NCI-H345 treated with DMSO at 0.1 percent for 48 hours (cell line): ENCODE results near the gene PITRM1.

Source experiments
- DNase-seq: peaks from one replicate; lab custom pipeline; 2025; ENCODE audit not compliant: unreplicated experiment; lab: John Stamatoyannopoulos, UW

Gene PITRM1

DNA sequence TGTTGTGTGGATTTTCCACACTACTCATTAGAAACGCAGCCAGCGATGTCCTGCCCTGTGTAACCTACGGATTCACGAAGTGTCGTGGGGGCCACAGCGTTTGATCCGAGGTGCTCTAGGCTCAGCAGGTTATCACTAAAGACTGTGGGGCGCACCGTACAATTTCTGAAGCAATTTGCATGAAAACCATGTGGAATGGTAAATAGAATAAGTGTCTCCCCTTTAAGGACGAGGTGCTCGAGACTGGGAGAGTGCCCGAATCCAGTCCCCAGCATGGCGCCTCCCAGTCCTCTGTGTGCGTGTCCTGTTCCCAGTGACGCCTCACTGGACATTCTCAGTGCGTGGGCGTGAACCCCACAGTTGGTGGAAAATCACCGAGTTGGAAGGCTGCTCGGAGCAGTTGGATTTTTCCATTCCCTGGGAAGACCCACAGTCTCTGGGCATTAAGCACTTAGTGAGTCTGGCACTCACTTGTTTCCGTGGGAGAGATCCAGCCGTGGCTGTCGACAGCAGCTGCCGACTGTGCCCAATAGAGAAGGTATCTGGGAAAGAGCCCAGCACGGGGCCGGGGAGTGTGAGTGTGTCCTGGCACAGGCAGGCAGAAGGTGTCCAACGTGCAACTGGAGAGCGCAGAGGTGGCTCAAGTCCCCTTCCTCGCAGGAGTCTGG is 68.2 kb downstream of the PITRM1 start:
- no peak for DNase-seq

DNA sequence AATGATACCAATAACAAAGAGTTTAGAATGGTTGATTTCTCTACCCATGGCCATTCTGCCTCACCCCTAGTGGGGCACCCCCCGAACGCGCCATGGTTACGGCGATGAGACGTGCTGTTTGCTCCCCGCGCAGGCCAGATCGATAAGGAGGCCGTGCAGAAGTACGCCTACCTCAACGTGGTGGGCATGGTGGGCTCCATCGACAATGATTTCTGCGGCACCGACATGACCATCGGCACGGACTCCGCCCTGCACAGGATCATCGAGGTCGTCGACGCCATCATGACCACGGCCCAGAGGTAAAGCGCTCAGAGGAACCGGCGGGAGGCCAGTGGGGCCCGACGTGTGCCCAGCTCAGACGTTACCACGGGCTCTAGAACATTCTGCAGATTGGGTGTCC is 68.9 kb downstream of the PITRM1 start:
- no peak for DNase-seq

DNA sequence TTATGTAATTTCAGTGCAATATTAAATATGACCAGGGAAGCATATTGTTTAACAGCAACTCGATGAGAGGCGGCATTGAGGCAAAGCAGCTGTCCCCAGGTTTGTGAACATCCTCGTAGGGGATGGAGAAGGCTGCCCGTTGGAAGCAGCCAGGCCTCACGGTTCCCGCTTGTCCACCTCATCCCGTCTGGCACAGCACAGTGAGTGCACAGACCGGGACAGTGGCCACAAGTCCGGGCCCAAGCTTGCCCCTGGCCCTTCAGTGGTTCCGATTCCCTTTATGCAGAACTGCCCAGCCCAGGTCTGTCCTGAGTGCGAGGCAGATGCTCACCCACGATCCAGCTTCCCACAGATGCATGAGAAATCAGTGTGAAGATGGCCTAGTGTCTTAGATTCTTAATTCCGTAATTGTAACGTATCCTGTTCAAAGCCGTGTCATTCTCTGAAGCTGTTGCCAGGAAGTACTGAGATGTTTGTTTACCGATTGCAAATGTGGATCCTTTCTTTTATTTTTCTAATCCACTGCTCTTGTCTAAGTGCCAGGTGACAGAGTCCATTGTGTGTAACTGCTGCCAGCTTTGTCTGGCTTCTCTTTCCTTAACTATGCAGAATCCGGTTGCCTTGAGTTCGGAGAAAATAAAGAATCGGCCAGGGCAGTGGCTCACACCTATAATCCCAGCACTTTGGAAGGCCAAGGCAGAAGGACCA is 69.7 kb downstream of the PITRM1 start:
- DNase-seq, result peak; percentile 50

DNA sequence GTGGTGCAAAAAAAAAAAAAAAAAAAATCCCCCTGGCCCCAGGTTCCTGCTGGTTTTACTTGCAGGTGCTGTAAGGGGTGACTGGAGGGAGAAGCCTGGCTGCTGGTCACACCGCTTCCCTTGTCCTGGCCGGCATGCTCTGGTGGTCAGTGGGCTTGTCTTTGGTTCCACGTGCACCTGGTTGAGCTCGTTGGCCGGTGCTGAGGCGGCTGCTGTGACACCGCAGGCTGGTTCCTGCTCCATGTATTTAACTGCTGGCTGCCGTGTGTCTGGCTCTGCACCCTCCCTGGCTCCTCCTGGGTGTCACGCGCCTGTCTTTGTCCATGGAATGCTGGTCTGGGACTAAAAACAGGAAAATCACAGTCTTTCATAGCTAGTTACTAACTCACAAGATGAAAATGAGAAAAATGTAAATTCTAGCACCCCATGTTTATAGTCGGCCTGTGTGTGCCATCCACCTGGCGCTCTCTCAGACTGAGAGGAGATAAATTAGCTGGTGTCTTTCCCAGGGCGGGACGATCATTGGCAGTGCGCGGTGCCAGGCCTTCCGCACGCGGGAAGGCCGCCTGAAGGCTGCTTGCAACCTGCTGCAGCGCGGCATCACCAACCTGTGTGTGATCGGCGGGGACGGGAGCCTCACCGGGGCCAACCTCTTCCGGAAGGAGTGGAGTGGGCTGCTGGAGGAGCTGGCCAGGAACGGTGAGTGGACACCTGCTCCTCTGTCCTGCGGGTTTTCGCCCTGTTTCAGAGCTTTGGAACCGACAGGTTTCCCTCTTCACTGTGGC is 71.5 kb downstream of the PITRM1 start:
- no peak for DNase-seq

DNA sequence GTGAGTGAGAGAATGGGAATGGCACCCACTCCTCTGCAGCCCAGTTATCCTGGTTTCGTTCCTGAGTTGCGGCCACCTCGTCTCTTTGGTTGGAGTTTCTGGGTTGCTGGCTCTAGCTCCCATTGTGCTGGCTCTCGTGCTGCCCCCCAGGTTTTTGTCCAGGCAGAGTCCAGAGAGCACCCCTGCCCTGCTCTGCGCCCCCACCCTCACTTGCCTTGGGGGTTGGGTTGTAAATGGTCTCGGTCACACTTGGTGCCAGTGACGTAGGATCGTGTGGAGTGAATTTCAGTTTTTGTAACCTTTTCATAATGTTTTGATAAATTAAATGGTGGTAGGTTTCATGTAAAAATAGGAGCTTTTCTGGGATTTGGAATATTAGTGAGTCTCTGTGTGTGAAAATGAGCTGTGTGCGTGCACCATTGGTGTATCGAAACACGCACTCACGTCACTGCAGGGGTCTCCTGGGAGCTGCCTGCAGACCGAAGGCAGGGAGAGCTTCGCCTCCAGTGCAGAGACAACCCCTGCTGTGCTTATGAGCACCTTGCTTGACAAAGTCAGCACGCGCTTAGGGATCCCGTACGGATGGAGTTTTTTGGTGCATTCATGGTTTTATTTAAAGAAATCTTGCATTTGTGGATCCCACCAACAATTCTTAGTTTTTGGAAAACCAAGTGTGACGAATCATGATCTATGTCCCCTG is 72.3 kb downstream of the PITRM1 start:
- no peak for DNase-seq

DNA sequence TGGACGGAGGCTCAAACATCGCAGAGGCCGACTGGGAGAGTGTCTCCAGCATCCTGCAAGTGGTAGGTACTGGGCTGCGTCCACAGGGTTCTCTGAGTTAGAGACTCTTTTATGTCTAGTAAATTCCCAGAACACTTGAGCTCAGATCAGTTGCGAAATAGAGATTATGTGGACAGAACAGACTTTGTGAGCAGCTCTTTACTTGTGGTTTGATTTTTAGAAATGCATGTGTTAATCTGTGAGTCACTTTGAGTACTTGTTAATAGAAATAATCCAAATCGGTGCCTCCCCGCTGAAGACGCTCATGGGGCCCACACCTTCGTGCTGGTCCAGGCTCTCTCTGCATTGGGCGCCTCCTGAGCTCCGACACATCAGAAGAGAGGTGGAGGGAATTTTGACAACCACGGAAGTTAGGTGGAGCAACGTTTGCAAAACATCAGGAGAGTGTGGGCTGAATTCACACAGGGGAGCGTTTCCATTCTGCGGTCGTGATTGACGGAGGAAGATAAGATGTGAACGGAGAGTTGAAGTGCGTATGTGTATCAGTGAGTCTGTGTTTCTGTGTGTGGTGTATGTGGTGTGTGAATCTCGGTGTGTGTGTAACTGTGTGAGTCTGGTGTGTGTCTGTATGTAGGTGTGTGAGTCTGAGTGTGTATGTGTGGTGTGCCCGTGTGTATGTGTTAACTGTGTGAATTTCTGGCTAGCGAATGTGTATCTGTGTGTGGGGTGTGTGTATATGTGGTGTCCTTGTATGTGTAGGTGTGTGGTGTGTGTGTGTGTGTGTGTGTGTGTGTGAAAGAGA is 73.1 kb downstream of the PITRM1 start:
- DNase-seq, result no peak

DNA sequence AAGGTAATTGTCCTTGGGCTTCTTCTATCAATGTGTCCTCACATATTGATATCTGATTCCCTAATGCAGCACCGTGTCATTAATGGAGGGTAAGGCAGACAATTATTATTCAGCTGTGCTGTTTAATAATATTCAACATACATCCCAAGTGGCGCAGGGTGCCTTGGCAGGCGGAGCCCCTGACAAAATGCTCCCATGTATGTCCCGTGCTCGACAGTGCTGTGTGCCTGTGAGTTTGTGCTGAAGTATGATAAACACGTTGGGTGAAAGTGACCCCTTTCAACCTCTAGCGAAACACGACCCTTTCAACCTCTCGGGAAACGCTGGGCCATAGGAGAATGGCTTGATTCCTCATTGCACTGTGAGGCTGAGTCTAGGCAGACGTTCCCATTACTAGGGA is 73.9 kb downstream of the PITRM1 start:
- no peak for DNase-seq

DNA sequence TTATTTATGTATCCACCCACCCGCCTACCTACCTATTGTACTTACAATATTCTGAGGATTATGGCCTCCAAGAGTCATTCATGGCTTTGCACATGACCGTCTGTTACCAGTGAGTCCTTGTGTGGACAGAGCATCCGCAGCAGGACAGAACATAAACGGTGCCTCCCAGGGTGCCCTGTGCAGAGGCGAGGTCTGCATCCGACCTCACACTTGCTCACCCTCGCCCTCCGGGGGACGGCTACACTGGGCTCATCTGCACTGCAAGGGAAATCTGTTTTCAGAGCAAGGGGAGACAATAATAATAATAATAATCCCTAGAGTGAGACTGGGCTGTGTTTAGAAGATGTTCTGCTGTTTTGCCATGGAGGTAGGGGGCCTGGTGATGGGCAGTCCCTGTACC is 75.4 kb downstream of the PITRM1 start:
- no peak for DNase-seq

DNA sequence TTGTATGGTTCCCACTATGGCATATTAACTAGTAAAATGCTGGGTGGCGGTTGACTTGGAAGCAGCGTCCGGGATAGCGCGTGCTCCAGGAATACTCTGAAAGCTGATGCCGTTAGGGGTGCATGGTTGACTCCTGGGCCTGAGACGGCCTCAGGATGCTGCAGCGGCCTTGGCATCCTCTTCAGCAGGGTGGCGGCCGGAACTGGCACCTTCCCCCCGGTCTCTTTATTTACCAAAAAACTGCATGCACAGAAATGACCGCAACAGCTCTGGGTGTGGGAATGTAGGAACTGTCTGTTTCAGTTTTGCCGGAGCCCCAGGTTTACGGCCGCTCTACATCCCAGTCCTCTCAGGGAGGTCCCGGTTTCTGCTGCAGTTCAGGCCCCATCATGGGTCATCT is 76.4 kb downstream of the PITRM1 start:
- no peak for DNase-seq

DNA sequence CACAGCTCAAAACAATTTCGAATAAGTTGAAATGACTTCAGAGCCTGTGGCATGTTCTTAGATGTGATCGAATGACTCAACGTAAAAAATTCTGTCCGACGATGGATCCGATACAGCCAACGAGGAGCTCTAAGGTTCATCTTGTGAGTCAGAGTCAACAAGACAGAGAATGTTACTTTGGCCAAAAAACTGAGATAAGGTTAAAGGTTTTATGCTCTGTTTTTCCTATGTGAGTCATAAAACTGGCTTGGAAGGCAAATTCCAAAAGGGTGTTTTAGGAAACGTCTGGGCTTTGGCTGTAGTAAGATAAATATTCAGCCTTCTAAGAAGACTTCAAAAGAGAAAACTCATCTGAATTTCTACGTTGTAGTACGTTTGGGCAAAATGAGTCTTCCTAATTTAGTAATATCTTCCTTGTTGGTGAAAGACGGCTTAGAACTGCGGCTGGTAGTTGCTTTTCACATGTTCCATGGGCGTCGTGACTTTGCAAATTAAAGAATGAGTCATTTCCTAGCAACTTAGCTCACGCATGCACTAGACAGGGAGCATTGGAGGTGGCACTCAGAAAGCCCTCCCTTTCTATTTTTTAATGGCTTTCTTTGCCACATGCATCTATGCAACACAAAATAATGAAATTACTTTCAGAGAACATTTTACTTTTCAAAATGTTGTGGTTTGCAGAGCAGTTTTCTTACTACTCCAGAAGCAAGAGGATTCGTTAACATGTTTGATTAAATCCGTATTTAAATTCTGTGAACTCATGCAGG is 77.0 kb downstream of the PITRM1 start:
- DNase-seq, result no peak

DNA sequence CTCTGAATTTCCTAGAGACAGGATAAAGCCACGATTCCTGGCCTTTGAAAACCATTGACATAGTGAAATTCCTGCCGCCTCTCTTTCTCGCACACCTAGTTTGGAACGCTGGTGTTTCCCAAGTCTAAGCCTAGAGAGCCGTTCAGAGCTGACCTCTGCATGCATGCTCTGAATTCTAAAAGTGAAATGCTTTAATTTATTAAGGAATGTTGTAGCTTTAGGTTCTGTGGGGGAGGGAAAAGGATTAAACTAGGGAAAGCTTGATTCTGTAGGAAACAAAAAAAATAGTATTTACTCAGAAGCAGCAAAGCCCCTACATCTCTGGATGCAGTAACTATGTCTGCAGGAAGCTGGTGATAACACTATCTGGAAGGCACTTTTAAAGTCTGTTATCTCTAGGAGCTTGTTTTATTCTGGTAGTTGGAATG is 78.0 kb downstream of the PITRM1 start:
- no peak for DNase-seq

DNA sequence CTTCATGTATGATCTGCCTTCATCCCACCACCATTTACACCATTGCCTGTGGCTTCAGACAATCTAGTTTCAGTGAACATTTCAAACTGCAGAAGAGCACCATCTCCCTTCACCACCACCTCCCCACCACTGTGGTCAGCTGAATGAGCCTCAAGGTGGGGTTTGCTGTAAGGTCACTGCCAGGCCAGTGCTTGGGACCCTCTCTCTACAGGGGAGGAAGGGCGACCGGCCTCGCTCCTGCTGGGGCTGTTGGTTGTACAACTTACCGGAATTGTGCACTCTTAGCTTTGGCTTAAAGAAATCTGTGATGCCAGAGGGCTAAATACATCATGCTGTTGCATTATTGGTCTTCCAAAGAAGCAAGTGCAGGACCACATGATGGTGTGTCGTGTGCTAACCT is 78.6 kb downstream of the PITRM1 start:
- no peak for DNase-seq

DNA sequence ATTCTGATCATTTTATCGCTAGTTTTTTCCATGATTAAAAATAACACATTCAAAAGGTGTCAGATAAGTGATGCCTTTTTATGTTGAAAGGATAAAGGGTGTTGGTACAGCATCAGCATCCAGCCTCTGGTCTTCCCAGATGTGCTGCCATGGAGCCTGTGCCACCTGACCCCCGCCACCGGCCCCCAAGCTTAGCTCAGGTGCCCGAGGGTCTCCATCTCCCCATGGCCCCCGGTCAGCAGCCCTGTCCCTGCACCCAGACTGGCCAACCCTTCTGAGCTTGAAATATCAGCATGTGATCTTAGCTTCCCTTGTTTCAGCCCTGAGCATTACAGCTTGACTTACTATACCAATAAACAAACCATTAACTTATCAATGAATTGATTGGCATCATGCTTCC is 80.7 kb downstream of the PITRM1 start:
- DNase-seq, result no peak

DNA sequence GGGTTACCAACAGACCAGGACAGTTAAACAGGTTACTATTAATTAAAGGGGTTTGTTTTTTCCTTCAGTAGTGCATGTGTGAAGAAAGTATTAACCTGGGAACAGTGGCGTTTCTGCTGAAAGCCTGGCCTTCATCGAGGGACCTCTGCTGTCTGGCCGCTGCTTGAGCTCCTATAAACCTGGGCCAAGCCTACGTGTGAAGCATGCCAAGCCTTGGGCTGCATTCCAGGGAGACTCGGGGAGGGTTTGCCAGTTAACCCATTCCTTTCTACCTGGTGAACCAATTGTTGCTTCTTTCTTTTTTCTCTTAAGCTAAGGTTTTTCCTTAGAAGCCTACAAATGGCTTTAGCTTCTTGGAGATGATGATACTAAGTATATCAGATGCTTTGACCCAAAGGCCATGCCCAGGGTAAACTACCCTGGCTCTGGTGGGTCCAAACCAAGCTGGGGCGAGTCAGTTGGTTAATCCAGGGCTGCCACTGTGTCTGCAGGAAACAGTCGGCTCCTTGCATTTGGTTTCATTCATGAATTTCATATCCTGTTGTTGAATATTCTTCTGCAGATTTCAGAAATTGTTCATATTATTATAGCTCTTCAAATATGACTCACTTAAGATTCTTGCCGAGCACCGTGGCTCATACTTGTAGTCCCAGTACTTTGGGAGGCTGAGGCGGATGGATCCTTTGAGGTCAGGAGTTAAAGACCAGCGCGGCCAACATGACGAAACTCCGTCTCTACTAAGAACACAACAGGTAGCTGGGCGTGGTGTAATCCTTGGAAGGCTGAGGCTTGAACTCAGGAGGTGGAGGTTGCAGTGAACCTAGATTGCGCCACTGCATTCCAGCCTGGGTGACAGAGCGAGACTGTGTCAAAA is 81.4 kb downstream of the PITRM1 start:
- DNase-seq, result no peak

DNA sequence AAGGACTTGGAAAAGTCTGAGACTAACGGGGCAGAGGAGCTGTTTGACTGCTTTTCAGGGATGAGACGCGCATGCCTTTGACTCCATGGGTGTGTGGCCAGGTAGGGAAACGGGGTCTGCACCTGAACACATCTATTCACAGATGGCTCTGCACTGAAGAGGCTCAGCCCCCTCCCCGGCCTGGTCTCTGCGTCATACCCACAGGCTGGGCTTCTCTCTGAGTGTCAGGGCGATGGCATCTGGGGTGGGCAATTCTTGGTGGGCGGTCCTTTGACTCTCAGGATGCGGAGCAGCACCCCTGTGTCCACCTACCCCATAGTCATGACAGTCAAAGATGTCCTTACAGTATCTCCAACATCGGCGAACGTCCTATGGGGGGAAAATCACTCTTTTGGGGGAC is 82.2 kb downstream of the PITRM1 start:
- no peak for DNase-seq
